ENCODE data around the gene ZBTB20. TPM values are rescaled to one million over a fixed set of nuclear protein-coding genes. Genes with fewer than 3 reads are reported as not detected.

Gene ZBTB20
- total and polyA plus RNA-seq, 10 of the 15 experiments (the other 5 are each of a cell fraction or from before 2014, with no cell fraction given) = 0.20 to 5.5 (median 2.2) TPM

- TF ChIP-seq SUZ12 (IDR thresholded peaks at IDR 0.05; ENCODE audit: unreplicated experiment) (no peak), RAD51 (IDR thresholded peaks at IDR 0.05) (no peak), MTA3 (IDR thresholded peaks at IDR 0.05; ENCODE audit: borderline replicate concordance, low read length) (no peak), ZBTB4 (CRISPR knock-in tag; IDR thresholded peaks at IDR 0.05) (no peak)
- TF ChIP-seq, protein P1, sequence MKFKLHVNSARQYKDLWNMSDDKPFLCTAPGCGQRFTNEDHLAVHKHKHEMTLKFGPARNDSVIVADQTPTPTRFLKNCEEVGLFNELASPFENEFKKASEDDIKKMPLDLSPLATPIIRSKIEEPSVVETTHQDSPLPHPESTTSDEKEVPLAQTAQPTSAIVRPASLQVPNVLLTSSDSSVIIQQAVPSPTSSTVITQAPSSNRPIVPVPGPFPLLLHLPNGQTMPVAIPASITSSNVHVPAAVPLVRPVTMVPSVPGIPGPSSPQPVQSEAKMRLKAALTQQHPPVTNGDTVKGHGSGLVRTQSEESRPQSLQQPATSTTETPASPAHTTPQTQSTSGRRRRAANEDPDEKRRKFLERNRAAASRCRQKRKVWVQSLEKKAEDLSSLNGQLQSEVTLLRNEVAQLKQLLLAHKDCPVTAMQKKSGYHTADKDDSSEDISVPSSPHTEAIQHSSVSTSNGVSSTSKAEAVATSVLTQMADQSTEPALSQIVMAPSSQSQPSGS (IDR thresholded peaks at IDR 0.05; ENCODE audit: low read length) = no peak
Observed at GRCh38 chr3:114294940-114295480, 852.1 kb downstream of the ZBTB20 start (continued).

DNA sequence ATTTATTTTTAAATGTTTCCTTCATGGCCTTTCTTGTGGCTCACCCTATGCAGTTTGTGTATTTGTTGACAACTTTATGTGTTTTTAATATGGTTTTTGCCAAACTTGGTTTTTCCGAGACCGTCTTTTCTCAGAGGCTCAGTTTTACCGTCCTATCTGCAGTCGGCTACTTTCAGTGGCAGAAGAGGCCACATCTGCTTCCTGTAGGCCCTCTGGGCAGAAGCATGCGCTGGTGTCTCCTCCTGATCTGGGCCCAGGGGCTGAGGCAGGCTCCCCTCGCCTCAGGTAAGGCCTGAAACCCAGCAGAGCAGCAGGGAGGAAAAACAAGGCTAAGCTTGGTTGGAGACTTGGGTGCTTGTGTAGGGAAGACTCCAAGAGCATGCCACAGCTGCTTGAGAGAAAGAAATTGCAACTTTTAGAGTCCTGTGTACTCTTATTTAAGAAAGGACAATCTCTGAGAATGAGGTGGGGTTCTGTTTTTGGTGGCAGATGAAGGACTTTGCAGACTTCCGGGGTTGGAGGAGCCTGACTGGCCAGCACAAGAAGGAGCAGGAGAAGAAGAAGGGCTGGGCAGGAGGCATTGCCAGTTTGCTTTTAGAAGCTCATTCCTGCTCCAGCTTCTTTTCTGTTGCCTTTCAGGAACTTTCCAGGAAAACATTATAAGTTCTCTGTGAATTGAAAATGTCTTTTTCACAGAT, 853.1 kb downstream of the ZBTB20 start, which contains the start of gene TIGIT:
TSS of gene TIGIT (plus strand) at position 191 of the 698 bp plus-strand sequence. CDS start at position 225, 34 bp downstream.
- Histone ChIP-seq H3K4me3 (no peak within 1 kb of the TSS), H3K79me2 (ENCODE audit: control insufficient read depth, insufficient read depth, low read length) (no peaks in the 10 kb centered on the region), H3K27me3 (replicated peaks in 1 of 2; ENCODE audit: control insufficient read depth in 2 of 2, insufficient read depth in 2 of 2, low read length in 1 of 2) (no peaks in the 10 kb centered on the region), H3K9me3 (replicated peaks; ENCODE audit: control insufficient read depth, insufficient read depth, low read length) (no peaks in the 10 kb centered on the region), H3K4me2 (ENCODE audit: control insufficient read depth, insufficient read depth) (no peak within 1 kb of the TSS), H3K27ac (ENCODE audit: control insufficient read depth, insufficient read depth) (no peak within 1 kb of the TSS), H4K20me1 (ENCODE audit: control insufficient read depth, insufficient read depth) (no peaks in the 10 kb centered on the region), H3K9ac (ENCODE audit: control insufficient read depth, insufficient read depth, low read length) (no peak within 1 kb of the TSS), H3K4me1 (ENCODE audit: control insufficient read depth, insufficient read depth, low read length) (peaks cover 18% of the 10 kb centered on the region), H3K36me3 (ENCODE audit: control insufficient read depth in 2 of 2, insufficient read depth in 2 of 2, low read length in 1 of 2) (no peaks in the 10 kb centered on the region), H2AFZ (ENCODE audit: control insufficient read depth, low read depth, low read length) (no peak within 1 kb of the TSS; the same call in 1 of the 2 replicates)
- in situ Hi-C loops (cut with MboI) = loop anchor here (5.0 kb wide), 1 partner anchor 123 kb away; no protein-coding TSS in a partner anchor
- DNase-seq (ENCODE audit: low read depth, low spot score) (no peak), FAIRE-seq (no peak), ATAC-seq (no peak)
- intact Hi-C loops (cut with micrococcal nuclease; ENCODE audit: unreplicated experiment) = no loop called here
- 93% methylated on average over 7 of the region's 7 CpGs for WGBS (ENCODE audit: insufficient coverage, insufficient replicate concordance, low lambda C conversion rate, missing lambda C conversion rate)
- ChIA-PET POLR2A (interaction anchor here (0.7 to 1.7 kb wide), 3 partner anchors 15 to 41 kb away, joined by 3 to 7 read pairs (median 3); no protein-coding TSS in a partner anchor), SMC1A (ENCODE audit: uncharacterized antibody, unreplicated experiment) (interaction anchor here (0.6 to 8.3 kb wide), 13 partner anchors 9 to 122 kb away, joined by 3 to 110 read pairs (median 9); no protein-coding TSS in a partner anchor), RAD21 (ENCODE audit: unreplicated experiment) (interaction anchor here (1.1 to 5.6 kb wide), 11 partner anchors 11 to 126 kb away, joined by 3 to 80 read pairs (median 9); no protein-coding TSS in a partner anchor), CTCF (interaction anchor here (0.6 to 7.2 kb wide), 7 partner anchors 14 to 125 kb away, joined by 3 to 78 read pairs (median 15); no protein-coding TSS in a partner anchor)
- no TSS peak for BruUV-seq (replicated peaks)
- TF ChIP-seq, protein P2, sequence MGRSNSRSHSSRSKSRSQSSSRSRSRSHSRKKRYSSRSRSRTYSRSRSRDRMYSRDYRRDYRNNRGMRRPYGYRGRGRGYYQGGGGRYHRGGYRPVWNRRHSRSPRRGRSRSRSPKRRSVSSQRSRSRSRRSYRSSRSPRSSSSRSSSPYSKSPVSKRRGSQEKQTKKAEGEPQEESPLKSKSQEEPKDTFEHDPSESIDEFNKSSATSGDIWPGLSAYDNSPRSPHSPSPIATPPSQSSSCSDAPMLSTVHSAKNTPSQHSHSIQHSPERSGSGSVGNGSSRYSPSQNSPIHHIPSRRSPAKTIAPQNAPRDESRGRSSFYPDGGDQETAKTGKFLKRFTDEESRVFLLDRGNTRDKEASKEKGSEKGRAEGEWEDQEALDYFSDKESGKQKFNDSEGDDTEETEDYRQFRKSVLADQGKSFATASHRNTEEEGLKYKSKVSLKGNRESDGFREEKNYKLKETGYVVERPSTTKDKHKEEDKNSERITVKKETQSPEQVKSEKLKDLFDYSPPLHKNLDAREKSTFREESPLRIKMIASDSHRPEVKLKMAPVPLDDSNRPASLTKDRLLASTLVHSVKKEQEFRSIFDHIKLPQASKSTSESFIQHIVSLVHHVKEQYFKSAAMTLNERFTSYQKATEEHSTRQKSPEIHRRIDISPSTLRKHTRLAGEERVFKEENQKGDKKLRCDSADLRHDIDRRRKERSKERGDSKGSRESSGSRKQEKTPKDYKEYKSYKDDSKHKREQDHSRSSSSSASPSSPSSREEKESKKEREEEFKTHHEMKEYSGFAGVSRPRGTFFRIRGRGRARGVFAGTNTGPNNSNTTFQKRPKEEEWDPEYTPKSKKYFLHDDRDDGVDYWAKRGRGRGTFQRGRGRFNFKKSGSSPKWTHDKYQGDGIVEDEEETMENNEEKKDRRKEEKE (IDR thresholded peaks at IDR 0.05) = no peak
- TF ChIP-seq NRF1 (conservative IDR thresholded peaks at IDR 0.05; ENCODE audit: low read depth, low read length) (no peak), RBBP5 (conservative IDR thresholded peaks at IDR 0.05) (no peak), ZNF217 (IDR thresholded peaks at IDR 0.05) (no peak), PAX5 (IDR thresholded peaks at IDR 0.05; ENCODE audit: borderline replicate concordance, low read depth, low read length) (no peak), TCF12 (IDR thresholded peaks at IDR 0.05; ENCODE audit: low read depth, low read length) (no peak), SUPT20H (IDR thresholded peaks at IDR 0.05; ENCODE audit: borderline replicate concordance, control insufficient read depth, low read depth, low read length) (no peak), STAT3 (IDR thresholded peaks at IDR 0.05; ENCODE audit: low read depth, low read length) (no peak), BCL11A (IDR thresholded peaks at IDR 0.05; ENCODE audit: low read depth, low read length) (no peak)
